RWPE2 (cell line): Measurements from ENCODE around the gene COL25A1.

Experiments used
- ATAC-seq: fragments of 200-7000 bp; cut with Tn5 transposase; 3 replicates; pipeline ENCODE4 v1.9.1; 2021; ENCODE audit warnings: low read depth
- DNase-seq: peaks from one replicate; pipeline ENCODE4 v3.0.0-alpha.2; 2020; ENCODE audit warnings: low spot score
- H3K27ac ChIP-seq: fragments of 450-650 bp; 2 replicates; pipeline ENCODE4 v1.5.1; 2017; ENCODE audit warnings: mild to moderate bottlenecking; ENCODE audit not compliant: poor library complexity, severe bottlenecking
- H3K27me3 ChIP-seq: fragments of 250-450 bp; sonication (Bioruptor Pico); 2 replicates; pipeline ENCODE4 v1.5.1; 2021; ENCODE audit warnings: mild to moderate bottlenecking, moderate library complexity; ENCODE audit not compliant: insufficient read depth, poor library complexity, severe bottlenecking
- H3K36me3 ChIP-seq: fragments of 250-450 bp; sonication (Bioruptor Pico); 2 replicates; pipeline ENCODE4 v1.5.1; 2020; ENCODE audit warnings: low read depth, mild to moderate bottlenecking, moderate library complexity
- H3K4me1 ChIP-seq: fragments of 250-450 bp; sonication (Bioruptor Pico); 2 replicates; pipeline ENCODE4 v1.5.1; 2021; ENCODE audit warnings: mild to moderate bottlenecking, moderate library complexity; ENCODE audit not compliant: insufficient read depth, poor library complexity, severe bottlenecking
- H3K4me3 ChIP-seq: fragments of 250-450 bp; sonication (Bioruptor Pico); 2 replicates; pipeline ENCODE4 v1.5.1; 2021; ENCODE audit warnings: mild to moderate bottlenecking, moderate library complexity; ENCODE audit not compliant: severe bottlenecking
- H3K9me3 ChIP-seq: fragments of 250-450 bp; sonication (Bioruptor Pico); 2 replicates; pipeline ENCODE4 v1.5.1; 2021; ENCODE audit warnings: mild to moderate bottlenecking, moderate library complexity; ENCODE audit not compliant: severe bottlenecking
- TF ChIP-seq, protein P1 (sequence below): fragments of 450-650 bp; IDR thresholded peaks from one replicate; pipeline ENCODE4 v1.5.1; 2017; ENCODE audit warnings: mild to moderate bottlenecking, moderate library complexity; ENCODE audit not compliant: poor library complexity, severe bottlenecking

The COL25A1 gene

GRCh38 chr4:109126856-109127255 lies 175.6 kb downstream of the COL25A1 start:
- Histone ChIP-seq H3K27me3 (no peaks in the 10 kb centered on the region), H3K36me3 (no peaks in the 10 kb centered on the region), H3K4me3 (no peak overlapping the region), H3K9me3 (no peaks in the 10 kb centered on the region), H3K4me1 (no peaks in the 10 kb centered on the region), H3K27ac (no peak overlapping the region)
- TF ChIP-seq, protein P1, sequence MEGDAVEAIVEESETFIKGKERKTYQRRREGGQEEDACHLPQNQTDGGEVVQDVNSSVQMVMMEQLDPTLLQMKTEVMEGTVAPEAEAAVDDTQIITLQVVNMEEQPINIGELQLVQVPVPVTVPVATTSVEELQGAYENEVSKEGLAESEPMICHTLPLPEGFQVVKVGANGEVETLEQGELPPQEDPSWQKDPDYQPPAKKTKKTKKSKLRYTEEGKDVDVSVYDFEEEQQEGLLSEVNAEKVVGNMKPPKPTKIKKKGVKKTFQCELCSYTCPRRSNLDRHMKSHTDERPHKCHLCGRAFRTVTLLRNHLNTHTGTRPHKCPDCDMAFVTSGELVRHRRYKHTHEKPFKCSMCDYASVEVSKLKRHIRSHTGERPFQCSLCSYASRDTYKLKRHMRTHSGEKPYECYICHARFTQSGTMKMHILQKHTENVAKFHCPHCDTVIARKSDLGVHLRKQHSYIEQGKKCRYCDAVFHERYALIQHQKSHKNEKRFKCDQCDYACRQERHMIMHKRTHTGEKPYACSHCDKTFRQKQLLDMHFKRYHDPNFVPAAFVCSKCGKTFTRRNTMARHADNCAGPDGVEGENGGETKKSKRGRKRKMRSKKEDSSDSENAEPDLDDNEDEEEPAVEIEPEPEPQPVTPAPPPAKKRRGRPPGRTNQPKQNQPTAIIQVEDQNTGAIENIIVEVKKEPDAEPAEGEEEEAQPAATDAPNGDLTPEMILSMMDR = no peak
- DNase-seq = no peak
- no peak for ATAC-seq

DNA sequence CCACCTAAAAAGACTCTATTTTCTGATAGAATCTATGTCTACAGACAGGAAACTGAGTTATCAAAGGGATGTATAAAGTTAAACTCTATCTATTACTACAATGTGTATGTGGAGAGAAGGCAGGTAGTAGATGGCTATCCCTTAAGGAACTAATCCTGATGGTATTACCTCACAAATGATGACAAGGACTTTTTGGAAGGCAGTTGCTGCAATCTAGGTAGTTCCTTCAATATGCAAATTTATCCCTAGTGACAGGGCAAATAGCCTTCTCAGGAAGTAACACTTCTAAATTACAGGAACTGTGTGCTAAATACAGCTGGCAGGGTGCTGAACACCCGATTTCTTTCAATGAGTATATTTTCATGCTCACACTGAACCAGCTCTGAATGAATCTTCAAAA lies 177.4 kb downstream of the COL25A1 start:
- DNase-seq (no peak), ATAC-seq (no peak)
- Histone ChIP-seq H3K4me1 (no peaks in the 10 kb centered on the region), H3K27me3 (no peaks in the 10 kb centered on the region), H3K4me3 (no peak overlapping the region), H3K36me3 (no peaks in the 10 kb centered on the region), H3K27ac (no peak overlapping the region), H3K9me3 (no peaks in the 10 kb centered on the region)
- TF ChIP-seq, protein P1 = no peak

GRCh38 chr4:109123951-109124350 lies 178.5 kb downstream of the COL25A1 start:
- Histone ChIP-seq H3K36me3 (no peaks in the 10 kb centered on the region), H3K4me3 (no peak overlapping the region), H3K9me3 (no peaks in the 10 kb centered on the region), H3K27me3 (no peaks in the 10 kb centered on the region), H3K27ac (no peak overlapping the region), H3K4me1 (no peaks in the 10 kb centered on the region)
- no peak for ATAC-seq
- TF ChIP-seq, protein P1 = no peak
- DNase-seq = no peak

GRCh38 chr4:109121561-109121960 lies 180.9 kb downstream of the COL25A1 start:
- DNase-seq (no peak), ATAC-seq (no peak)
- no peaks in the 10 kb centered on the region for H3K36me3 ChIP-seq
- peaks cover 4% of the 10 kb centered on the region for H3K27me3 ChIP-seq
- no peaks in the 10 kb centered on the region for H3K9me3 ChIP-seq
- no peak overlapping the region for H3K27ac ChIP-seq
- no peak overlapping the region for H3K4me3 ChIP-seq
- TF ChIP-seq, protein P1 = no peak
- no peaks in the 10 kb centered on the region for H3K4me1 ChIP-seq

- Histone ChIP-seq H3K4me3 (no peak overlapping the region), H3K4me1 (no peaks in the 10 kb centered on the region), H3K9me3 (no peaks in the 10 kb centered on the region), H3K36me3 (no peaks in the 10 kb centered on the region), H3K27me3 (peaks cover 4% of the 10 kb centered on the region), H3K27ac (no peak overlapping the region)
- ATAC-seq = no peak
- TF ChIP-seq, protein P1 = no peak
- DNase-seq = no peak
Observed at GRCh38 chr4:109119852-109120251, 182.6 kb downstream of the COL25A1 start.
